GM12875 (cell line): ENCODE data around the gene CCDC92.

Source experiments
- H3K4me3 ChIP-seq: one replicate; pipeline ENCODE4 v1.5.1; 2011; ENCODE audit warnings: low read depth, low read length, control low read depth
- CTCF ChIP-seq: IDR thresholded peaks from 2 replicates; pipeline ENCODE4 v1.5.1; 2011; ENCODE audit warnings: low read depth, mild to moderate bottlenecking, control low read depth, inconsistent platforms, low read length, moderate library complexity, borderline replicate concordance; ENCODE audit not compliant: insufficient read depth

CCDC92 gene

GRCh38 chr12:124001343-124001742 is 28.7 kb upstream of the CCDC92 start:
- no peak for TF ChIP-seq CTCF
- H3K4me3 ChIP-seq = no peak overlapping the region

DNA sequence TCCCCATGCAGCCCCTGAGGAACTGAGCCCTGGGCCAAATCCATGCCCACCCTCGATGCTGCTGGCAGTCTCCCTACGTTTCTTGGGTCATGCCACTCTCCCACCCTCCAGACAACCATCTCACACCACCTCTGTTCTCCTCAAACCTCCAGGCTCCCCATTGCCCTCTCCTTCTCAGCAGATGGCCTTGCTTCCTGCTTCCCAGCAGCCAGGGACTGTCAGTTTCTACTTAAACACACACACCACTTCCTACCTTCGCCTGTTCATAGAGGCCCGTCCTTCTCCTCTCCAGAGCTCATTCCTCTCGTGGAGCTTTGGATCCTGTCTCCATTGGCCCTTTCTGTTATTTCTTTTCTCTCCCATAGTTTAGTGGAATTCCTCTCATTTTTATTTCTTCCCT is 27.5 kb upstream of the CCDC92 start:
- H3K4me3 ChIP-seq = no peak overlapping the region
- no peak for TF ChIP-seq CTCF

DNA sequence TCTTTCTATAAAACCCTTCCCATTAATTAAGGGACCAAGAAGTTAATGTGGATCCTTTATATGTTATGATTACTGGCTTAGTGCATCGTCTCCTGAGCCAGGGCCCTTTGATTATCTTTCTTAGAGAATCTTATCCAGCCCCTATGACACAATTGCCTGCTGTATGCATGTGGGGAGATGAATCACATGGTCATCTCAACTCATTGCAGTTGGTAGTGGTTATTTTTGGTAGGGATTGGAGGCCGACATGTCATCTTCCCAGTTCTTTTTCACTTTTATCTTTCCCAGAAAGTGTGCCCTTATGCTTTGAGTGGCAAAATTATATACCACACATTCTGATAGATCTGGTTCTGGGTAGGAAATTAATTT is 26.3 kb upstream of the CCDC92 start:
- H3K4me3 ChIP-seq = no peak overlapping the region
- no peak for TF ChIP-seq CTCF

DNA sequence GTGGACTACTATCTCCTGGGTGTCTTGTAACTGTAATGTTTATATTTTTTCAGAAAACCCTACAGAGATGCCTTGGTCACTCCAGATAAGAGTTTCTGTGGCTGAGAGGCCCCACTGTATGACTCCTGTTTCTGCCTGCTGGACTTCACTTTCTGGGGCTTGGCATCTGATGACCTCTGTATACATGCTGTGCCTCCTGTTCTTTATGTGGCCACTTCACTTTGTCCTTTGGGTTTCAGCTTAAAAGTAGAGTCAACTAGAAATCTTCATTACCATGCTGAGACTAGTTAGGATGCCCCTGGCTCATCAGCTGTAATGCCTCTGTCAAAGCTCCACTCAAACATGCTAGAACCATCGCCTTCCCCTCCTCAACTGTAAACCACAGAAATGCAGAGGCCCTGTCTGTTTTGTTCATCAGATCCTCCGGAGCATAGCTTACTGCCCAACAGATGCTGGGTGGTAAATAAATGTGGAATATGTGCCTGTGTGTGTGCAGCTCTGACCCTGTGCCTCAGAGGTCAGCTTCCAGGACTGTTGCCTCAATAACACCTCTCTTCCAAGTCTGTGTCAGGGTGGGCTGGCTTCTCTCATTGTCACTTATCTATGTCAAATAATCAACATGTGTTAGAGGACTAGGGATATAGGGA is 25.8 kb upstream of the CCDC92 start:
- H3K4me3 ChIP-seq = no peak overlapping the region
- no peak for TF ChIP-seq CTCF

DNA sequence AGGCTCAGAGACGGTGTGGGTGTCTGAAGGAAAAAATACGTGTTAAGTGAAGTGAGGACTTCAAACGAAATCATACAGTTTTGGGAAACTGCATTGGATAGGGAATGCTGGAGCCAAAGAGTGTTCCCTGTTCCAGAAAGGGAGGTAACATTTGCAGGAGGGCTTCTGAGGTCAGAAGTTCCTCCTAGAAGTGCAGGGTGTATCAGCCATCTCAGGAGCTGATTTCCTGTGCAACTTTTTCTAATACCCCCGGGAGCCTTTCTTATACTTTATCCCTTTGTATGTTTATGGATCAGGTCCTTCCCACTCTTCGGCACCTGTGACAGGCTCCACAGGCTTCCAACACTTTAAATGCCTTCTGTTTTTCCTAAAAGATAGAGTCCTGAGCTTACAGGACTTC is 25.3 kb upstream of the CCDC92 start:
- H3K4me3 ChIP-seq = no peak overlapping the region
- TF ChIP-seq CTCF = no peak

DNA sequence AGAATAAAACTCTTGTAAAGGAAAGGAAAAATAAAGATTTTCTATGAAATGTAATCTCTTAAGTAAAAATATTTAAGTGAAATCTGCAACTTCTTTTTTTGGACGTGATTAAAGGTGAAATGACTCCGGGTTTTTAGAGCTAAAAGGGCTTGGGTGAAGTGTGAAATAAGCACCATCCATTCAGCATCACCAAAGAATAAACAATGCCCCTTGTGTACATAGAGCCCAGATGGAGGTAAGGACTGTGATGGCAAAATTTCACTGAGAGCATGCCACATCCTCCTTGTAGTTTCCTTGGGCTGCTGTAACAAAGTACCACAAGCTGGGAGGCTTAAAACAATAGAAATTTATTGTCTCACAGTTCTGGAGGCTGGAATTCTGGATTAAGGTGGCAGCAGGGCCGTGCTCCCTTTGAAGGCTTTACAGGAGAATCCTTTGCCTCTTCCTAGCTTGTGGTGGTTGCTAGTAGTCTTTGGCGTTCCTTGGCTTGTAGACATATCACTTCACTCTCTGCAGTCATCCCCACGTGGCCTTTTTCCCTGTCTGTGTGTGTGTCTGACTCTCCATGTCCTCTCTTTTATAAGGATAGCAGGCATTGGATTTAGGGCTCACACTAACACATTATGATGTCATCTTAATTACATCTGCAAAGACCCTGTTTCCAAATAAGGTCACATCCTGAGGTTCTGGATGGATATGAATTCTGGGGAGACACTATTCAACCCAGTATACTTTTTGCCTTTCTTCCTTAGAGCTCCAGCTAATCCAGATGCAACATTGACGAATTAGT is 24.6 kb upstream of the CCDC92 start:
- TF ChIP-seq CTCF = no peak
- H3K4me3 ChIP-seq = no peak overlapping the region

- TF ChIP-seq CTCF = no peak
- H3K4me3 ChIP-seq = no peak overlapping the region
Measured at GRCh38 chr12:123996581-123996980, 23.9 kb upstream of the CCDC92 start.
